HepG2 (cell line): ENCODE measurements around the gene SLC35F6. TPM values are rescaled to one million over a fixed set of nuclear protein-coding genes. Genes with fewer than 3 reads are reported as not detected.

Experiments
- ATAC-seq: fragments of 200-7000 bp; cut with Tn5 transposase; 3 replicates; pipeline ENCODE4 v1.9.1; 2020; ENCODE audit warnings: mild to moderate bottlenecking, moderate library complexity
- BruUV-seq: library from RNA; stranded (reverse); fragments of 400-500 nt; replicated peaks from 2 replicates; lab custom pipeline; 2021; lab: Mats Ljungman, UMichigan
- CTCF ChIA-PET: fragments of 300-600 bp; formaldehyde crosslinking; extraction: SDS; loops from one replicate; lab custom pipeline; 2021; ENCODE audit warnings: low total read pairs, inconsistent platforms, low intra/inter-chr PET ratio; lab: Yijun Ruan, JAX
- POLR2A ChIA-PET: fragments of 350-600 bp; sonication (Branson Sonifier 250); formaldehyde crosslinking; loops from one replicate; lab custom pipeline; 2020; ENCODE audit warnings: antibody characterized with exemption, inconsistent platforms; lab: Yijun Ruan, JAX
- DNase-seq: peaks from one replicate; pipeline ENCODE4 v3.0.0-alpha.2; 2015; ENCODE audit warnings: low spot score
- FAIRE-seq: peaks from 3 replicates; lab custom pipeline; 2011; peaks lifted over from hg19 to GRCh38; lab: Jason Lieb, UNC
- H2AFZ ChIP-seq: one replicate; pipeline ENCODE4 v1.6.1; 2011; ENCODE audit warnings: low read length, inconsistent platforms
- H3K27ac ChIP-seq: fragments of 300-600 bp; 3 replicates; pipeline ENCODE4 v1.8.0; 2011; ENCODE audit warnings: mixed run types, mild to moderate bottlenecking, mixed read lengths, low read length, inconsistent platforms; ENCODE audit not compliant: insufficient read depth; ENCODE audit errors: extremely low read length
- H3K27me3 ChIP-seq, 2 experiments: fragments of 200-600 bp in 1 of 2; 2 replicates in 1 of 2; 3 replicates in 1 of 2; pipeline versions ENCODE4 v1.6.0 to v1.8.0; 2011; ENCODE audit warnings: low read length in 2 of 2, mild to moderate bottlenecking in 2 of 2, moderate library complexity in 2 of 2, inconsistent platforms in 1 of 2; ENCODE audit not compliant: insufficient read depth in 2 of 2, control insufficient read depth in 1 of 2
- H3K36me3 ChIP-seq, 2 experiments: fragments of 200-600 bp in 1 of 2; replicated peaks in 1 of 2; 2 replicates in 1 of 2; 3 replicates in 1 of 2; pipeline versions ENCODE4 v1.5.1 to v1.8.0; 2011; ENCODE audit warnings: low read length in 2 of 2, inconsistent platforms in 1 of 2; ENCODE audit not compliant: insufficient read depth in 2 of 2, control insufficient read depth in 1 of 2
- H3K4me1 ChIP-seq: 2 replicates; pipeline ENCODE4 v1.5.1; 2012; ENCODE audit warnings: low read length, inconsistent platforms; ENCODE audit not compliant: insufficient read depth
- H3K4me2 ChIP-seq: 2 replicates; pipeline ENCODE4 v1.6.0; 2011; ENCODE audit warnings: low read depth, low read length, inconsistent platforms
- H3K4me3 ChIP-seq, 3 experiments: fragments of 200-600 bp in 1 of 3; sonication (generic), shearing (Covaris generic) in 1 of 3; replicated peaks in 1 of 3; 2 replicates each; pipeline ENCODE4 v1.5.1; 2011 to 2016; ENCODE audit warnings: low read length in 3 of 3, inconsistent platforms in 2 of 3, low read depth in 2 of 3, mild to moderate bottlenecking in 2 of 3, control low read depth in 1 of 3, mixed read lengths in 1 of 3; ENCODE audit not compliant: insufficient read depth in 1 of 3
- H3K79me2 ChIP-seq: one replicate; pipeline ENCODE4 v1.6.1; 2011; ENCODE audit warnings: low read length, inconsistent platforms; ENCODE audit not compliant: insufficient read depth
- H3K9ac ChIP-seq: 2 replicates; pipeline ENCODE4 v1.6.0; 2011; ENCODE audit warnings: mild to moderate bottlenecking, low read depth, low read length, inconsistent platforms; ENCODE audit not compliant: insufficient read depth
- H3K9me3 ChIP-seq: 2 replicates; pipeline ENCODE4 v1.5.1; 2012; ENCODE audit warnings: mild to moderate bottlenecking, low read length
- H4K20me1 ChIP-seq: 2 replicates; pipeline ENCODE4 v1.6.0; 2011; ENCODE audit warnings: inconsistent platforms, mild to moderate bottlenecking, low read length, moderate library complexity; ENCODE audit not compliant: insufficient read depth
- CENPX ChIP-seq: sonication (generic); formaldehyde crosslinking; IDR thresholded peaks from 2 replicates; pipeline ENCODE4 v1.9.0; 2021; ENCODE audit warnings: mild to moderate bottlenecking, missing genetic modification reagents, moderate library complexity
- EZH2 ChIP-seq: conservative IDR thresholded peaks from 2 replicates; pipeline ENCODE4 v1.6.1; 2012; ENCODE audit warnings: mild to moderate bottlenecking, low read depth, low read length, moderate library complexity
- GRHL1 ChIP-seq: sonication (generic); formaldehyde crosslinking; conservative IDR thresholded peaks from 2 replicates; pipeline ENCODE4 v1.8.0; 2022; ENCODE audit warnings: missing genetic modification reagents
- KDM4B ChIP-seq: sonication (generic); formaldehyde crosslinking; IDR thresholded peaks from 2 replicates; pipeline ENCODE4 v1.4.0; 2020; ENCODE audit warnings: missing genetic modification reagents
- MAFF ChIP-seq: IDR thresholded peaks from 2 replicates; pipeline ENCODE4 v1.6.1; 2011; ENCODE audit warnings: low read depth, low read length, improper control_type of control experiment
- MEIS1 ChIP-seq: sonication (generic); formaldehyde crosslinking; IDR thresholded peaks from 2 replicates; pipeline ENCODE4 v1.9.0; 2021; ENCODE audit warnings: mild to moderate bottlenecking, missing genetic modification reagents, moderate library complexity, borderline replicate concordance
- SYNCRIP ChIP-seq: fragments of 200-400 bp; formaldehyde crosslinking; IDR thresholded peaks from 2 replicates; pipeline ENCODE4 v1.6.1; 2018; ENCODE audit warnings: mild to moderate bottlenecking, low read depth, low read length; ENCODE audit not compliant: insufficient read depth
- ZNF501 ChIP-seq: sonication (generic); formaldehyde crosslinking; IDR thresholded peaks from 2 replicates; pipeline ENCODE4 v1.5.1; 2020; ENCODE audit warnings: mild to moderate bottlenecking, moderate library complexity, missing genetic modification reagents
- ZNF747 ChIP-seq: sonication (generic); formaldehyde crosslinking; IDR thresholded peaks from 2 replicates; pipeline ENCODE4 v1.8.1; 2023; ENCODE audit warnings: missing genetic modification reagents, mild to moderate bottlenecking, borderline replicate concordance
- WGBS: methylation state at CpG from one replicate; pipeline ENCODE4 v1.1.6; 2017; ENCODE audit warnings: low lambda C conversion rate; 5-methylcytosine and 5-hydroxymethylcytosine counted together
- in situ Hi-C: cut with HindIII; loops from 2 replicates; pipeline ENCODE4 v1.10.0; 2017; ENCODE audit warnings: low pct_unique_long_range_greater_than_20kb; ENCODE audit not compliant: extremely low pct_ligation_motif_present
- intact Hi-C: fragments of 100-400 bp; cut with micrococcal nuclease; formaldehyde crosslinking; loops from one replicate; pipeline ENCODE4 v1.10.0; 2022; ENCODE audit not compliant: unreplicated experiment
- polyA plus RNA-seq, 8 experiments: library from polyadenylated mRNA; depleted of rRNA in 3 of 8; stranded (reverse) in 7 of 8; unstranded in 1 of 8; fragments of >200 nt; fragmentation: Illumina TruSeq in 4 of 8; extraction: Trizol in 4 of 8; gene quantifications; 2 replicates each; pipeline versions ENCODE4 v1.2.1 to v1.2.3, GENCODE V29; 2011 to 2016; ENCODE audit warnings: low read depth in 4 of 8, missing spikeins in 1 of 8, mixed read lengths in 1 of 8; ENCODE audit not compliant: insufficient read depth in 1 of 8
- total RNA-seq, 5 experiments: library from RNA; depleted of rRNA; stranded (reverse); fragments of >200 nt; fragmentation: Illumina TruSeq; extraction: Trizol; gene quantifications; 2 replicates each; pipeline ENCODE4 v1.2.3, GENCODE V29; 2016; ENCODE audit warnings: low read depth in 1 of 5

Gene SLC35F6
- total and polyA plus RNA-seq, 2 of the 13 experiments (the other 11 are each of a cell fraction or from before 2014, with no cell fraction given) = 15.2 to 21.2 TPM

GRCh38 chr2:26776195-26776800 lies 12.2 kb downstream of the SLC35F6 start:
- DNase-seq (no peak), FAIRE-seq (no peak), ATAC-seq (no peak)
- peaks cover 21 to 53% of the 10 kb centered on the region in 2 experiments for H3K36me3 ChIP-seq
- WGBS = 98% methylated on average over 5 of the region's 5 CpGs
- no peaks in the 10 kb centered on the region for H3K27me3 ChIP-seq
- ChIA-PET CTCF (no interaction called here), POLR2A (interaction anchor here (1.5 kb wide), 1 partner anchor 10 kb away, joined by 6 read pairs; the partner anchor contains the start of gene CENPA)
- peaks cover 3% of the 10 kb centered on the region; the same call in 1 of the 2 replicates for H4K20me1 ChIP-seq
- intact Hi-C loops = no loop called here
- H2AFZ ChIP-seq = no peak overlapping the region
- peaks cover 2% of the 10 kb centered on the region for H3K79me2 ChIP-seq
- no peak overlapping the region for H3K9ac ChIP-seq
- BruUV-seq = no TSS peak
- in situ Hi-C loops = no loop called here
- no peak overlapping the region for H3K4me3 ChIP-seq
- peaks cover 17% of the 10 kb centered on the region for H3K4me1 ChIP-seq
- no peak overlapping the region for H3K4me2 ChIP-seq
- no peaks in the 10 kb centered on the region for H3K9me3 ChIP-seq
- TF ChIP-seq KDM4B (CRISPR knock-in tag) (no peak), GRHL1 (CRISPR knock-in tag) (no peak), ZNF501 (CRISPR knock-in tag) (no peak), EZH2 (no peak), CENPX (no peak), SYNCRIP (no peak), MEIS1 (CRISPR knock-in tag) (no peak), ZNF747 (CRISPR knock-in tag) (no peak), MAFF (no peak)
- H3K27ac ChIP-seq = no peak overlapping the region
